Measurements from ENCODE around the gene MAML2.

Gene MAML2

DNA sequence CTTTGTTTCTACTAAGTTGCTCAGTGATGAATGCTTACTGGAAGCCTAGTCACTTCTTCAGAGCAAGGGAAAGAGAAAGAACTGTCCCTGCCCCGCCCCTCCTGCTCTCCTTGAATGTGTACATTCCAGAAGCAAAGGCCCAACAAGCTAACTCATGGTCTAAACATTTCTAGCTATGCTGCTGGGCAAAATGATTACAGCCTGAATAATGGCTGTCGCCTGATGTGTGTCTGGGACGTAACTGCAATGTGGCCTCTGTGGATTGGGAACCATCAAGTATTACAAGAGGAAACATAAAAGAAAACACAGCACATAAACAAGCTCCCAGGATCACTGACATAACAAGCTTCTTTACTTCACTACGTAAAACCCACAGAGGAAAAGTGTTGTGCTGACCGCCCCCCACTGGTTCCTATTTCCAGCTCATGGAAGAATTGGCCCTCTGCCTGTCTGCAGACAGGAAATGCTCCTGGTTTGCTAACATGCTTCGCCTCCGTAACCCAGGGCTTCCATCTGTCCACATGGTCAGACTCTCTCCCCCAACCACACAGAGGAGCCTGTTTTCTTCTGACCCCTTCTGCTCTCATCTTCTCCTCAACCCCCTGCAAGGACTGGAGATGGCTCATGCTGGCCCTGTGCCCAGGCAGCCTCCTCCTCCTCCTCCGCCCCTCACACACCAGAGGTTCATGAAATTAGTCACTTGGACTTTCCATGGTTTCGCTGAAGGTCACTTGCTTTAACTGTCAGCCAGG lies 187.2 kb downstream of the MAML2 start:
- DNase-seq (ENCODE audit: low spot score): peak; percentile 82

DNA sequence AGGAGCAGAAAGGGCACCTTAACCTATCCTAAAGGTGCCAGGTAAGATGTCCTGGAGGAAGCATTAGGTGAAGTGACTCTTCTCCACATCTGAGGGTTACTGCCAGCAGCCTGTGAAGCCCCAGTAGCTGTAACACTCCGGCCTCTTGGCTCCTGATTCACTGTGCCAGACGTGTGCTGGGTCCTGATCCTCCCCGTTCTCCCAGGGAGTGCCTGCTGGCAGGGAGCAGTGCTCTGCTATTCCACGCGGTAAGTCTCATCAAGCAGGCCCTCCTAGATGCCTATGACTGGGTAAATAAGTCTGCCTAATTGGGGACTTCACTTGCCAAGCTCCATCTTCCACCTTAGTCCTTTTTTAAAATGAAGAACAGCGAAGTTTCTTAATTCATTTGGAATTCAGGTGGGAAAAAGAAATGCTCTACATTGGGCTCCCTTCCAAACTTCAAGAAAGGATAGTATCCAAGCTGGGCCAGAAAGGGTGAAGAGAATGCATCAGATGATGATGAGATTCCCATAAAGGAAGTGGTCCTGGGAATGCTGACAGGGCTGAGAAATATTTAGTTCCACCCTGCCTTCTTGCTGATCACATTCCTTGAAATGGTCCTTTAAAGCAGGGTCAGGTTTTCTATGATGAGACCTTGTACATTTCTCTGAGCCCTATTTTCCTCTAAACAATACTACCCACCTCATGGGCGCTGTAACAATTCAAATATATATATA lies 188.0 kb downstream of the MAML2 start:
- no peak for DNase-seq (ENCODE audit: low spot score)

DNA sequence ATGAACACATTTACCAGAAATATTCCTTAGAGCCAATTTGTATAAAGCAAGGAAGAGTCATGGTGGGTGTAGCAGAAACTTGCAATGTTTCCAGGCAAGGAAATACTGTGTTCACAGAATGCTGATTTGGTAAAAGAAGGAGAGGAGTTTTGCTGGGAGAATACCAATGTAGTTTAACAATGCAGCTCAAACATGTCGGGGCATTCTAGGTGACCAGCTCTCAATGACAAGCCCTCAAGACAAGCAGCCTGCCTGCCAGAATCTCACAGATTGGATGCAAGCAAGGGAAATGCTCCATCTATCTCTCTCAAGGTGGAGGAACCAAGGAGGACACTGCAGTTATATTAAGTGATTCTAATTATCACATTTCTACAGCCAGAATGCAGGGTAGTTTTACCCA lies 190.4 kb downstream of the MAML2 start:
- no peak for DNase-seq (ENCODE audit: low spot score)

- DNase-seq (ENCODE audit: low spot score): no peak
These were observed 191.5 kb downstream of the MAML2 start for GRCh38 chr11:96151501-96151900.

GRCh38 chr11:96150609-96151008 lies 192.4 kb downstream of the MAML2 start:
- DNase-seq (ENCODE audit: low spot score): no peak

GRCh38 chr11:96149743-96150555 lies 193.0 kb downstream of the MAML2 start:
- DNase-seq (ENCODE audit: low spot score): no peak

- no peak for DNase-seq (ENCODE audit: low spot score)
These were observed 195.0 kb downstream of the MAML2 start for GRCh38 chr11:96147906-96148486.

DNA sequence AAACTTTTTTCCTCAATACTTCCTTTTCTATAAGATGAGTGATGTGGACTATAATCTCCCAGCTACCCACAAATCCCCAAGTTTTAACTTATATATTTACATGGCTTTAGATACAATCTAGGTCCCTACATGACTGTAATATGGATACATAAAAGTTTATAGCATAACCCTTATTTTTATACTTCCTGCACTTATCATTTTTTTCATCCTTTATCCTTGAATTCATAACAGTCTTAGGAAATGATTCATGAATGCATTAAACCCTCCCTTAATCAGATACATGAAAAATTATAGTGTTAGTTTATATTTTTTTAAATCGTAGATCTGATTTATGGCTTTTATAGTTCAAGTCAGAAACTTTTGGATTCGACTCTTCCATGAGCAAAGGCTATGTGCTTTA lies 195.8 kb downstream of the MAML2 start:
- DNase-seq (ENCODE audit: low spot score): no peak

- no peak for DNase-seq (ENCODE audit: low spot score)
These were observed 196.2 kb downstream of the MAML2 start for GRCh38 chr11:96146765-96147164.

- no peak for DNase-seq (ENCODE audit: low spot score)
These were observed 197.8 kb downstream of the MAML2 start for GRCh38 chr11:96145163-96145585.

- no peak for DNase-seq (ENCODE audit: low spot score)
These were observed 198.4 kb downstream of the MAML2 start for GRCh38 chr11:96144553-96144952.

DNA sequence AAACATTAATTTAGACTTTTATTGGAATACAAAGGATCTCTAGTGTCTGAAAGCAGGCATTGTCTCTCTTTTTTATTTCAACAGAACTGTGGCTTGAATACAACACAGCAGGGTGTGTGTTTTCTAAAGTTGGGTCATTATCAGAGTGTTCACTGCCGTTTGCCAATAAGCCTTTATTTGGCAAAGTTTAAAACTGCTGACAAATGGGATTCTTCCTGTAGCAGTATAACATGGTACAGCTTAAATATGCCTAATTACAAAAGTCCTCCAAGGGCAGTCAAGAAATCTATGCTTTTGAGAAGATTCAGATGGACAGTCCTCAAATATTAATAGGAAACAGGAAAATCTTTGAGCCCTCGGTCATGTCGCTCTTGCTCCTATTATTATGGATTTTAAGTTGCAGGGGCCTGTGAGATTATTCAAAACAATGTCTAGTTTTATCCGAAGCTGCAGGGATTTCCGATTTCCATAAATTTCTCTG lies 199.9 kb downstream of the MAML2 start:
- DNase-seq (ENCODE audit: low spot score): no peak

GRCh38 chr11:96141626-96142025 lies 201.4 kb downstream of the MAML2 start:
- no peak for DNase-seq (ENCODE audit: low spot score)

DNA sequence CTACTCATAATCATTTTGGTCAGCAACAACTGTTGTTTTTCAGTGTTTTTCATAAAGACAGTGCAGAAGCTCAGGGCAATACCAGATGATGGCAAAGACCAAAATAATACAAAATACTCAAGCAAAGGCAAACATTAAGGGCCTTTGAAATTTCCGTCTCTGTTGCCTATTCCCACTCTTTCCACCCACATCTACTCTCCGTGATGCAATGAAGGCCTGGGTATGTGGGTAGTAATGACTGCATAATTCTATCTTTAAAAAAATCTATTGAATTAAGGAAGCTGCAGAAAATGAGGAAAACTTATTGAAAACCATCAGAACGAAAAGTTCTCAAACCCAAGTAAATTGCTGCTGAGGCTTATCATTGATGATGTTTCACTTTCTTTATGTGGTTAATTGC lies 203.3 kb downstream of the MAML2 start:
- DNase-seq (ENCODE audit: low spot score): no peak

DNA sequence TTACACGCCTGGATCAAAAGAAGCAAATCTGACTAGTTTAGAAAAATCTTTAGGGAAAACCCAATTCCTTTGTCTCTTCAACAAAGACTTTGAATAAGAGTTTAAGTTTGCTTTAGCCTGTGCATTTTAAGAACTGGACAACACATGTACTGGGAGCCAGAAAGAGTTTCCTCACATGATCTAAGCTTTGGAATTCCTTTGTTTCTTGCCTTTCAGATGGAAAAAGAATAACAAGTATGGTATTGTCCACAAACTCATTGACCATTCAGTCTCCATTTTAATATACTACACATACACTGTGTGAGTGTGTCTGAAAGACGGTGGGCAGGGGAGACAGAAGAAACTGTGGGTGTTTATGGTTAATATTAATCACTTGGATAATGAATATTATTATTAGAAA lies 205.6 kb downstream of the MAML2 start:
- DNase-seq (ENCODE audit: low spot score): no peak

- no peak for DNase-seq (ENCODE audit: low spot score)
These were observed 206.2 kb downstream of the MAML2 start for GRCh38 chr11:96136613-96137298.

- DNase-seq (ENCODE audit: low spot score): no peak
These were observed 208.4 kb downstream of the MAML2 start for GRCh38 chr11:96134602-96135001.

- no peak for DNase-seq (ENCODE audit: low spot score)
These were observed 210.6 kb downstream of the MAML2 start for GRCh38 chr11:96132437-96132836.

DNA sequence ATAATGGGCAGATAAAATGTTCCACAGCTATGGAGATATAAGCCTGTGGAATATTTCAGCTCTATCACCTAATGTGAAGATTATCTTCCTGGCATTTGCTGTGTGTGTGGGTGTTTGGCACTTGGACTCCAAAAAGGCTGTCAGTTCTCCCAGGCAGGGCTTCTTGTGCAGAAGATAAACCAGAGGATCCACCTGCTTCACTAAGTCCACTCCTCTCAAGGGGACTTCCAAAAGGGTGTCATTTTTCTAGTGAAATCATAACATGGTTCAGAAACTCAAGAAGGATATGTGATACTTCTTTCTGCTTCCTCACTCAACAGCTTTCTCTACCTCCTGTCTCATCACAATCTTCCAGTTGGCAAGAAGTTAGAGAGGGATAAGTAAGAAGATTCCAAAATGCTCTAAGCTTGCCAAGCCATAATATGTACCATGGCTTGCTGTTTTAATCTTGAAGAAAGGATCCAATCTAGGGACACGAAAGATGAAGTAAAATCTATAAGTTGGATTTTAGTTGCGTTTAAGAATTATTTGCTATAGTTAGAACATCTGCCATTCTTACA lies 212.9 kb downstream of the MAML2 start:
- no peak for DNase-seq (ENCODE audit: low spot score)

GRCh38 chr11:96127596-96127959 lies 215.4 kb downstream of the MAML2 start:
- no peak for DNase-seq (ENCODE audit: low spot score)

DNA sequence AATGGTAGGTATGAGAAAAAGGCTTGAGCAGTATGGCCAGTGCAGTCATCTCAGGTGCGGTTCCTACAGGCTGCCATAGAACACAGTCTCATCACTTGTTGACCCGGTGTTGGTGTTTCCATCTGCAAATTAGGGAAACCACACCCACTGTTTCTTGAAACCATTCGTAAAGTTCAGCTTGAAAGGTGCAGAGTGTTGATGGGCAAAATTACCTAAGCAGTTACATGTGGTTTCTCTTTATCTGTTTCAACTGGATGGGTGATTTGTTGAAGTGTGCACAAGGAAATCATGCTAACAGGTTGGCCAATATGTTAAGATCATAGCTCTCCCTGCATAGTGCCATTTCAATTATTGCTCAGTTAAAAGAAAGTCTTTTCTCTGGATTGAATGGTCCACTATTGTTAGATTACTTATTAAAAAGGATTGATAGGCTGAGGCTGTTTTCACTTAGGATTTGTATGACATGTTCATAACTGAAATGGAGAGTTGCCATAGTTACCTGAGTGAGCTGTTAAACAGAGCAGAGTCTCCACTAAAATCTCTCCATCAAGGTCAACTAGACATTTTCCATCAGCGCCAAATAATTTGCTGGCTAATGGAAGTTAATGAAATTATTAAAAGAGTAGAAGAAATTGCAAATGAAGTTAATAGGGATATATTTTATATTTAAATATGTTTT lies 215.9 kb downstream of the MAML2 start:
- no peak for DNase-seq (ENCODE audit: low spot score)
